DOHH2 (cell line): ENCODE measurements around the gene SDR9C7.
A peak's percentile ranks its signal among the peaks of the same experiment; 100 is the strongest.

Experiments used
- H3F3A ChIP-seq: fragments of 200-600 bp; sonication (generic), shearing (Covaris generic); 2 replicates; pipeline ENCODE4 v1.6.0; 2016; ENCODE audit warnings: antibody characterized with exemption, mild to moderate bottlenecking; ENCODE audit not compliant: control insufficient read depth, insufficient read depth
- H3K27ac ChIP-seq: fragments of 200-600 bp; sonication (generic); 2 replicates; pipeline ENCODE4 v1.5.1; 2014; ENCODE audit warnings: low read depth, mild to moderate bottlenecking, low read length, moderate library complexity
- H3K27me3 ChIP-seq: fragments of 200-600 bp; sonication (generic); 2 replicates; pipeline ENCODE4 v1.6.1; 2014; ENCODE audit warnings: mild to moderate bottlenecking, low read length, mixed read lengths; ENCODE audit not compliant: control insufficient read depth
- H3K36me3 ChIP-seq: fragments of 200-600 bp; sonication (generic); 2 replicates; pipeline ENCODE4 v1.6.1; 2014; ENCODE audit warnings: mild to moderate bottlenecking, low read length, moderate library complexity, mixed read lengths; ENCODE audit not compliant: control insufficient read depth
- H3K4me1 ChIP-seq: fragments of 200-600 bp; sonication (generic); 2 replicates; pipeline ENCODE4 v1.6.1; 2014; ENCODE audit warnings: mild to moderate bottlenecking, low read length, mixed read lengths; ENCODE audit not compliant: control insufficient read depth
- H3K4me2 ChIP-seq: fragments of 200-600 bp; sonication (generic); 2 replicates; pipeline ENCODE4 v1.6.0; 2014; ENCODE audit warnings: mild to moderate bottlenecking, low read length, moderate library complexity
- H3K4me3 ChIP-seq: fragments of 200-600 bp; sonication (generic); 2 replicates; pipeline ENCODE4 v1.5.1; 2014; ENCODE audit warnings: mild to moderate bottlenecking, low read length, mixed read lengths
- H3K79me2 ChIP-seq: fragments of 200-600 bp; sonication (generic); 2 replicates; pipeline ENCODE4 v1.6.1; 2014; ENCODE audit warnings: mild to moderate bottlenecking, low read length, mixed read lengths; ENCODE audit not compliant: control insufficient read depth
- H3K9me2 ChIP-seq: fragments of 200-600 bp; sonication (generic); replicated peaks from 2 replicates; pipeline ENCODE4 v1.6.1; 2014; ENCODE audit warnings: mild to moderate bottlenecking, low read length, mixed read lengths; ENCODE audit not compliant: control insufficient read depth
- H3K9me3 ChIP-seq: fragments of 200-600 bp; sonication (generic); 2 replicates; pipeline ENCODE4 v1.6.1; 2014; ENCODE audit warnings: antibody characterized with exemption, low read length, mixed read lengths; ENCODE audit not compliant: control insufficient read depth, insufficient read depth
- H4K20me1 ChIP-seq: fragments of 200-600 bp; sonication (generic); 2 replicates; pipeline ENCODE4 v1.6.0; 2014; ENCODE audit warnings: low read depth, mild to moderate bottlenecking, antibody characterized with exemption, low read length, moderate library complexity; ENCODE audit not compliant: control insufficient read depth, insufficient read depth
- CTCF ChIP-seq: fragments of 200-600 bp; sonication (generic); IDR thresholded peaks from one replicate; pipeline ENCODE4 v1.5.1; 2014; ENCODE audit warnings: antibody characterized with exemption, mild to moderate bottlenecking, low read depth, low read length; ENCODE audit not compliant: poor library complexity, severe bottlenecking
- EZH2phosphoT487 ChIP-seq: fragments of 200-600 bp; sonication (generic); IDR thresholded peaks from 2 replicates; pipeline ENCODE4 v1.6.1; 2017; ENCODE audit warnings: borderline replicate concordance, mild to moderate bottlenecking, antibody characterized with exemption, low read length, moderate library complexity, mixed read lengths

Gene SDR9C7

GRCh38 chr12:56932146-56932545, 2.1 kb downstream of the SDR9C7 start:
- Histone ChIP-seq H3K4me1 (peaks cover 8% of the 10 kb centered on the region), H4K20me1 (no peaks in the 10 kb centered on the region), H3K36me3 (no peaks in the 10 kb centered on the region), H3F3A (no peaks in the 10 kb centered on the region), H3K4me3 (no peak overlapping the region; the same call in 1 of the 2 replicates), H3K79me2 (no peaks in the 10 kb centered on the region), H3K9me3 (no peaks in the 10 kb centered on the region), H3K9me2 (no peaks in the 10 kb centered on the region), H3K4me2 (peak overlapping the region; percentile 60; the same call in 1 of the 2 replicates), H3K27me3 (peaks cover 10% of the 10 kb centered on the region), H3K27ac (no peak overlapping the region)
- no peak for TF ChIP-seq EZH2phosphoT487
- TF ChIP-seq CTCF: no peak

GRCh38 chr12:56931474-56931978, 2.7 kb downstream of the SDR9C7 start:
- Histone ChIP-seq H3K27me3 (peaks cover 15% of the 10 kb centered on the region), H3K9me2 (no peaks in the 10 kb centered on the region), H3K4me2 (peak overlapping the region; percentile 60), H3K79me2 (no peaks in the 10 kb centered on the region), H3K4me1 (peaks cover 8% of the 10 kb centered on the region), H3K9me3 (no peaks in the 10 kb centered on the region), H4K20me1 (no peaks in the 10 kb centered on the region), H3K36me3 (no peaks in the 10 kb centered on the region), H3F3A (no peaks in the 10 kb centered on the region), H3K4me3 (peak overlapping the region; percentile 37), H3K27ac (no peak overlapping the region)
- TF ChIP-seq EZH2phosphoT487 (no peak), CTCF (no peak)

GRCh38 chr12:56930241-56930640, 4.0 kb downstream of the SDR9C7 start:
- Histone ChIP-seq H3K4me3 (no peak overlapping the region), H3K27ac (no peak overlapping the region), H3K79me2 (no peaks in the 10 kb centered on the region), H3K4me1 (peaks cover 8% of the 10 kb centered on the region), H3K27me3 (peaks cover 15% of the 10 kb centered on the region), H3K9me2 (no peaks in the 10 kb centered on the region), H3K4me2 (no peak overlapping the region), H3K9me3 (no peaks in the 10 kb centered on the region), H4K20me1 (no peaks in the 10 kb centered on the region), H3F3A (no peaks in the 10 kb centered on the region), H3K36me3 (no peaks in the 10 kb centered on the region)
- TF ChIP-seq EZH2phosphoT487: no peak
- no peak for TF ChIP-seq CTCF

GRCh38 chr12:56929780-56930179, 4.4 kb downstream of the SDR9C7 start:
- no peaks in the 10 kb centered on the region for H3K36me3 ChIP-seq

More at GRCh38 chr12:56929780-56930179, 4.4 kb downstream of the SDR9C7 start:
- H3F3A ChIP-seq: no peaks in the 10 kb centered on the region
- no peaks in the 10 kb centered on the region for H3K9me2 ChIP-seq
- H3K4me3 ChIP-seq: no peak overlapping the region
- H3K4me1 ChIP-seq: peaks cover 8% of the 10 kb centered on the region
- H3K9me3 ChIP-seq: no peaks in the 10 kb centered on the region
- no peak overlapping the region for H3K4me2 ChIP-seq
- no peak for TF ChIP-seq EZH2phosphoT487
- TF ChIP-seq CTCF: no peak
- no peaks in the 10 kb centered on the region for H4K20me1 ChIP-seq
- no peak overlapping the region for H3K27ac ChIP-seq
- peaks cover 15% of the 10 kb centered on the region for H3K27me3 ChIP-seq
- no peaks in the 10 kb centered on the region for H3K79me2 ChIP-seq
